ENCODE measurements around the gene SLC22A14. TPM values are rescaled to one million over a fixed set of nuclear protein-coding genes. Genes with fewer than 3 reads are reported as not detected.
"Not testable (repeated sequence)": the region's sequence is repeated elsewhere in the genome, so short reads cannot be mapped to it uniquely, and the experiment has no call there.

Gene SLC22A14
- total RNA-seq, 1 experiment from 2014 or later, result not detected

DNA sequence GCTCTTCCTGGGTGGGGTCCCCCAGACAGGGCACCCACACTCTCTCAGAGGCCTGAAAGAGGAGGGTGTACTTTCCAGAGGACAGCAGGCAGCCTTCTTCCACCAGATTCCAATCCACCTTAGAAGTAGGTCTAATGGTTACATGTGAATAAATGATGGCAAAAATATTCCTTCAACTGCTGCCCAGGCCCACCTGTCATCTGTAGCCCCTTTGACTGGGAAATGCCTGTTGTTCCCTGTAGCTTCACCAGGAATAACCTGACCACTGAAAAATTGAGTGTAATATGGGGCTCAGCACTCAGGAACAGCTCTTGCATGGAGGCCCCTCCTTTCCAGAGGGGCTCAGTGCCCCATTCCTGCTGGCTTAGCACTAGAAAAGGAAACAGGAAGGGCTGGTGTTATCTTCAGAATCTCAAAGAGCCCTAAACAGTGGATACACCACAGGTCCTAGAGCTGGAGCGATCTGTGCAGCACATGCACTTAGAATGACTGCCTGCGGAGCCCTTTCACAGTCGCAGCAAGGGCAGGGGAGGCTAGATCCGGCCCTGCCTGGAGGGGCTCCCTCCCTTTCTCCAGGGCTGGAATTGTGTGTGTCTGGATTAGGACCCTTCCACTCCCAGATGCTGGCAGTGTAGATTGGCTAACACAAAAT is 32.1 kb downstream of the SLC22A14 start:
- DNase-seq (ENCODE audit: low spot score), result no peak

DNA sequence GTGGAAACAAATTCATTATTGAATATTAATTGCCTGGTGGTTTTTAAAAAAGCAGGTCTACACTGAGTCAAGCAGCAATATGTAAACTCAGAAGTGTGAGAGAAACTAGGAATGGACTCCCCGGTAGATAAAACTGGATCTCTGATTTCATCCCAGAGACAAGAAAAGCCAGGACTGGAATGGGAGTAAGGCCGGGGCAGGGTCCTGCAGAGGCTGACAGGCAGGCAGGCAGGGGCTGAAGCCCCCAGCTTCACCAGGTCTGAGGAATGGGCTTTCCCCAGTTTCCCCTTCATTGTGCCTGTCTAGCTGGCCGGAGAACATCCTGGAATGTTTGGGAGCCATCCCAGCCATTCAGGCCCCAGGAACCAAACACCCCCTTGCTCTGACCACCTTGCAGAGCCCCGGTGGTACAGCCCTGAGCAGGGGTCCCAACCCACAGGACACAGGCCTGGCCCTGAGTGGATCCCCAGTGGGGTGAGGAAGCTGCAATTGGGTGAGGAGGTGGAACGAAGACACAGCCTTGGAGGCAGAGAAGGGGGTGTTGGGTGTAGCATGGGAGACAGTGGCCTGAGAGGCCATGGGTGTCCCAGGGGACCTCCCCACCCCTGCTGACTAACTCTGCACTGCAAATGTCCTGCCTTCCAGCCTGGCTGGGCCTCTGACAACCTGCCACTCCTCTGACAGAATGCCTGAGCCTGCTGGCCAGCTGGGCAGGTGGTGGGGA is 32.8 kb downstream of the SLC22A14 start:
- no peak for DNase-seq (ENCODE audit: low spot score)

GRCh38 chr3:38315488-38316230 is 33.6 kb downstream of the SLC22A14 start:
- no peak for DNase-seq (ENCODE audit: low spot score)

DNA sequence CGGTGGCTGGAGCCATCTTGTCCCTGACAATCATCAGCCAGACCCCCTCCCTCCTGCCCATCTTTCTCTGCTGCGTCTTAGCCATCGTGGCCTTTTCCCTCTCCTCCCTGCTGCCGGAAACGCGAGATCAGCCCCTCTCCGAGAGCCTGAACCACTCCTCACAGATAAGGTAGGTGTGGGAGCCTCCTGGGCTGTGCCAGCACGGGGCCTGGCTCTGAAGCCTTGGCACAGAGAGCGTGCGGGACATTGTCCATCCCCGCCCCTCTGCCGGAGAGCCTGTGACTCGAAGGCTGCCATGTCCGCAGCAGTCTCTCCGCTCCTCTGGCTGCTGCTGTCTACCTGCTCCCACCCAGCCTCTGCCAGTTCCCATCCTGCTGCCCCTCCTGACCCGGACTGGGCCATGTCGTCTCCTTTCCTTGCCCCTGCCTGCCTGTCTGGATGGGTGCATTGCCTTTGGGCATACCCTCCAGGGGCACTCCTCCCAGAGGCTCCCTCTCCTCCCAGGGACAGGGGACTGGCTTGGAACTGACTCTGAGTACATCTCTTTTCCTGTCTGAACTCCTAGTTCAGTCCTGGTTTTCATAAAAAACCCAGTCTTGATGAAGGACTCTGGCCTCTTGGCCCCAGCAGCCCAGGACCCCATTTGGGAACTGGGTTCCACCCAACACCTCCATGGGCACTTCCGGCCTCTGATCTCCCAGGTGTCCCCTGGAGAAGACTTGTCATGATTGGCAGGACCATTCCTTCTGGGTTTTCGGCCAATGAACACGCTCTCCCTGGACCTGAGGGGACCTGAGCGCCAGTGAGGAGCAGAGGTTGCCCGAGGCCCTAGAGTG is 34.5 kb downstream of the SLC22A14 start:
- DNase-seq (ENCODE audit: low spot score), result no peak

- DNase-seq (ENCODE audit: low spot score), result no peak
These were observed 35.2 kb downstream of the SLC22A14 start for GRCh38 chr3:38317192-38317759.

DNA sequence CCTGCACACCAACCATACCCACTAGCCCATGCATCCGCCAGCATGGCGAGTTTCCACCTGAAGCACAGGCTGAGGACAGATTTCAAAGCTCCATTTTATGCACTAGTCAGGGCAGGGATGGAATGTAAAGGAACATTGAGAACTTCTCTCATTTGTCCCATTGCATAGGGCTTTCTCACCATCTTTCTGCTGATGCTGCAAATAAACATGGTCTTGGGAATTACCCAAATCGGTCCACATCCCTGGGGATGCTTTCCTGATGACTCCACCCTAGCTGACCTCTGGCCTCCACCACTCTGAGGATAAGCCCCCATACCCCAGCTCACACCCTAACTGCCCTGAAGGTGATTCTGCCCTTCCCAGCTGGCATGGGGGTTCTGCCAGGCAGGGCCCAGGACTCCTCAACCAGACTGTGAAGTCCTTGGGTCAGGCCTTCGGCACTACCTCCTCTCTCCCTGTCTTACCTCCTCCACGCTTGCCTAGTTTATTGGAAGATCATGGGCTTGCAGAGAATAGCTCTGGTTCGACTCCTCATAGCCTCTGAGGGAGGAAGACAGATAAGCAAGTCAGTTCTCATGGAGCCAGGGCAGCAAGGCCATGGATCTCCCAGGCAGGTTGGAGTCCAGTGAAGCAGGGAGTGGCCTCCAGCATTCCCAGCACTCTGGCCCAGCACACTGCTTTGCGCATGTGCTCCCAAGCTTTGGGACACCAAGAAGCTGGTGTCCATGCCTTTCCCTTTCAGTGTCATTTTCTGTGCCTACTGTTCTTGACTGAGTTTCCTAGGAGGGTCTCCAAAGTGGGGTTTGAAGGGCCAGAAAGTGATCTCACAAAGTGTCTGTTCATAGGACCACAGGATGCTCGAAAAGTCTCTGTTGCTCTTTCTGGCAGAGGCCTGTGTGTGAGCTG is 36.9 kb downstream of the SLC22A14 start:
- no peak for DNase-seq (ENCODE audit: low spot score)

DNA sequence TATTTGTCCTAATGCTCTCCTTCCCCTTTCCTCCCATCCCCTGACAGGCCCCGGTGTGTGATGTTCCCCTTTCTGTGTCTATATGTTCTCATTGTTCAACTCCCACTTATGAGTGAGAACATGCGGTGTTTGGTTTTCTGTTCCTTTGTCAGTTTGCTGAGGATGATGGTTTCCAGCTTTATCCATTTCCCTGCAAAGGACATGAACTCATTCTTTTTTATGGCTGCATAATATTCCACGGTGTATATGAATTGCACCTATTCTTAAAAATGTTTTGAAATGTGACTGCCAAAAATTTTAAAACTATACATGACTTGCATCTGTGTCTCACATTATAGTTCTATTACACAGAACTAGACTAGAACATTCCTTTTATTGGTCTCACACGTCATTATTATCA is 38.5 kb downstream of the SLC22A14 start:
- DNase-seq (ENCODE audit: low spot score), result not testable (repeated sequence)

GRCh38 chr3:38323060-38323459 is 41.0 kb downstream of the SLC22A14 start:
- DNase-seq (ENCODE audit: low spot score), result no peak

DNA sequence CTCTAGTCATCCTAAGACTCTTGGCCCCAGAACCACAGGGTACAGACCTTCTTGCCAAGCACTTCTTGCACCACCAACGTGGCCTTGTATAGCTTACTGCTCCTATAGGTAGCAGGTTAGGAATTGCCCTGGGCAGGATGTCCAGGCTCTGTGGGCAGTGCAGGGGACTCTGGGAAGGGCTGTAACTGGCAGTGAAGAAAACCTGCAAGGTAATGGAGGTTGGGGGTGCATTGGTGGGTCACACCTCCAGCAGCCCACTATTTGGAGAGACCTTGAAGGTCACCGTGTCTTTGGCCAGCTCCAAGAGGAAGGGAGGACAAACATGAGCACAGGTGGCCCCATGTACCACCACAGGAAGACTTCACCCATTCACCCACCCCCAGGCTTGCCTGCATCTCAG is 43.2 kb downstream of the SLC22A14 start:
- DNase-seq (ENCODE audit: low spot score), result no peak

DNA sequence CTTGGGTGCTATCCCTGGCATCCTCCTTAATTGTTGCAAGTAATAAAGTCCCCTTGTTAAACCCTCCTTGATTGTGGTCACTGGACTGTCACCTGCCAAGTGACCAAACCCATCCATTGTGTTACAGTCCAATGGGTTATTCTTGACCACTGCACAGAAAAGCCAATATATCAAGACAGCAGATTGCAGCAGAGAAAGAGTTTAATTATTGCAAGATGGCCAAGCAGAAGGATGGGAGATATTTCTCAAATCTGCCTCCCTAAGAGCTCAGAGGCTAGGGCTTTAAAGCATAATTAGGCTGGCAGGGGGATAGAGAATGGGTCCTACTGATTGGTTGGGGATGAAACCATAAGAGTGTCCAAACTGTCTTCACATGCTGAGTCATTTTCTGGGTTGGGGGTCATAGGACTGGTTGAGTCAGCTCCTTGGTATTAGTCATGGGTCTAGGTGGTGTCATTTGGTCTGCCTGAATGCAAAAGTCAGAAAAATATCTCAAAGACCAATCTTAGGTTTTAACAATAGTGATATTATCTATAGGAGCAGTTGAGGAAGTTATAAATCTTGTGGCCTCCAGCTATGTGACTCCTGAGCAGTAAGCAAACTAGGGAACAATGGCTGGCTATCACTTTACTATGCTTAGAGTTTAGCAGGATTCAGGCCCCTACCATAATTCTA is 45.4 kb downstream of the SLC22A14 start:
- DNase-seq (ENCODE audit: low spot score), result peak; percentile 79

DNA sequence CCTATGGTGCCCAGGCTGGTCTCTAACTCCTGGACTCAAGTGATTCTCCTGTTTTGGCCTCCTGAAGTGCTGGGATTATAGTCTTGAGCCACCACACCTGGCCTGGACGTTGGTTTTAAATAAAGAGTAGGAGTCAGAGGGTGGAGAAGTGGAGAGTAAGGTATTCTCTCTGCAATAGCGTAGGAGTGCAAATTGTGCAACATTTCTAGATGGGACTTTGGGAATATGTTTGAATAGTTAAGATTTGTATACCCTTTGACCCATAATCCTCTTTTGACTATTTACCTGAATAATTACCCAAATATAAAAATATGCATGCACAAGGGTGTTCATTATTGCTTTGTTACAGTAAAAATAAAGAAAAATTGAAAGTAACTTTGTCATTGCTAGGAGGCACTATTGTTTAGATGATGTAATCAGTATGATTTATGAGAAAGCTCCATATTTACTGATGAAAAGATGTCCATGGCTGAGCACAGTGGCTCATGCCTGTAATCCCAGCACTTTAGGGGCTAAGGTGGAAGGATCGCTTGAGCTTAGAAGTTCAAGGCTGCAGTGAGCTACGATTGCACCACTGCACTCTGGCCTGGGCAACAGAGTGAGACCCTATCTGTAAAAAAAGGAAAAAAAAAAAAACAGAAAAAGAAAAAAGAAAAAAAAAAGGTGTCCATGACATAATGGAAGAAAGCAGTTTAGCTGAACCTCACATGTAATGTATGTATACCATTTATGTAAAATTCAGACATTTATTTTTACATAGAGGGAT is 49.3 kb downstream of the SLC22A14 start:
- no peak for DNase-seq (ENCODE audit: low spot score)

GRCh38 chr3:38332201-38332600 is 50.1 kb downstream of the SLC22A14 start:
- no peak for DNase-seq (ENCODE audit: low spot score)

- peak; percentile 24 for DNase-seq (ENCODE audit: low spot score)
These were observed 52.3 kb downstream of the SLC22A14 start for GRCh38 chr3:38334142-38335055.

DNA sequence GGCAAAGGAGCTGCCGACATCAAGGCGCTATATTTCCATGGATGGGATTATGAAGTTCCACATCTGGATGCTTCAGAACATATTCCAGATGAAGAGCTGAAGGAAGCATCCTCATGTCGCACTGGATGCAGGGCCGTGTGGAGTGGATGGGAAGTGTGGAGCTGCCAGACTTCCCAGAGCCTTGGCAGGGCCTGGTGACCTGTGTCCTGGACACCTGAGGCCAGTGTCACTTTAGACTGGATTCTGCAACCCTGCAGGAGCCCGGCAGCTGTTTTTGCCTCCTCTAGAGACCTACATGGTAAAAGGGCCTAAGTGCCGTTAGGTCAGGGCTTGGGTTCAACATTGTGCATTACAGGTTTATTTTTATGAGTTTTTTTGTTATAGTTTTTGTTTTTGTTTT is 53.2 kb downstream of the SLC22A14 start:
- no peak for DNase-seq (ENCODE audit: low spot score)

GRCh38 chr3:38337703-38338102 is 55.6 kb downstream of the SLC22A14 start:
- DNase-seq (ENCODE audit: low spot score), result no peak

GRCh38 chr3:38343797-38344594 is 61.9 kb downstream of the SLC22A14 start:
- DNase-seq (ENCODE audit: low spot score), result no peak

Data from A172 (cell line).